Gastroesophageal sphincter (tissue), 4 donors: ENCODE results near the gene REPIN1. TPM values are rescaled to one million over a fixed set of nuclear protein-coding genes. Genes with fewer than 3 reads are reported as not detected.
A peak's percentile ranks its signal among the peaks of the same experiment; 100 is the strongest.

Source experiments
- ATAC-seq: fragments of 150-250 bp; one replicate; pipeline ENCODE4 v1.9.1; 2016; ENCODE audit warnings: mild to moderate bottlenecking, moderate library complexity
- H3K27ac ChIP-seq, 4 donors: fragments of 200-600 bp; sonication (generic) in 3 of 4; 1 replicate in 3 of 4; 2 replicates in 1 of 4; pipeline ENCODE4 v1.5.1; 2016 to 2019
- H3K27me3 ChIP-seq: fragments of 200-600 bp; sonication (generic); one replicate; pipeline ENCODE4 v1.5.1; 2019
- H3K36me3 ChIP-seq, 2 donors: fragments of 200-600 bp; sonication (generic); one replicate each; pipeline ENCODE4 v1.5.1; 2019; ENCODE audit warnings: control low read depth in 1 of 2
- H3K4me1 ChIP-seq, 3 donors: fragments of 200-600 bp; sonication (generic); 1 replicate in 2 of 3; 2 replicates in 1 of 3; pipeline ENCODE4 v1.5.1; 2016 to 2019; ENCODE audit warnings: control low read depth in 2 of 3
- H3K4me3 ChIP-seq, 2 donors: fragments of 200-600 bp; sonication (generic); one replicate each; pipeline ENCODE4 v1.5.1; 2019; ENCODE audit warnings: mild to moderate bottlenecking in 1 of 2, moderate library complexity in 1 of 2
- H3K9me3 ChIP-seq, 3 donors: fragments of 200-600 bp; sonication (generic); one replicate each; pipeline ENCODE4 v1.5.1; 2017 to 2019; ENCODE audit warnings: control low read depth in 2 of 3
- CTCF ChIP-seq, 4 experiments: fragments of 200-600 bp in 2 of 4; fragments of 450-650 bp in 2 of 4; sonication (generic) in 1 of 4; IDR thresholded peaks; one replicate each; pipeline ENCODE4 v1.5.1; 2017 to 2019; ENCODE audit warnings: antibody characterized with exemption in 4 of 4, mild to moderate bottlenecking in 2 of 4, moderate library complexity in 2 of 4
- EP300 ChIP-seq: sonication (generic); formaldehyde crosslinking; IDR thresholded peaks from one replicate; pipeline ENCODE4 v1.6.1; 2017; ENCODE audit warnings: antibody characterized with exemption, mild to moderate bottlenecking
- POLR2A ChIP-seq, 2 donors: fragments of 450-650 bp; IDR thresholded peaks; one replicate each; pipeline ENCODE4 v1.6.1; 2017; ENCODE audit warnings: antibody characterized with exemption in 2 of 2, mild to moderate bottlenecking in 2 of 2, moderate library complexity in 1 of 2
- POLR2AphosphoS5 ChIP-seq: sonication (generic); formaldehyde crosslinking; IDR thresholded peaks from one replicate; pipeline ENCODE4 v1.6.1; 2017; ENCODE audit warnings: antibody characterized with exemption
- WGBS, 2 donors: methylation state at CpG; one replicate each; pipeline ENCODE4 v1.1.5; 2018; ENCODE audit warnings: low coverage in 1 of 2; 5-methylcytosine and 5-hydroxymethylcytosine counted together
- total RNA-seq, 4 donors: library from RNA; depleted of rRNA; stranded (reverse); fragments of >200 nt; gene quantifications; one replicate each; pipeline ENCODE4 v1.1.0, GENCODE V29; 2016

Gene REPIN1
- total RNA-seq, 4 donors from 2014 or later, result 72.7 to 132 (median 102) TPM

GRCh38 chr7:150397346-150398107, 28.9 kb downstream of the REPIN1 start:
- no CpG with 5 or more reads among the region's 91 CpGs for WGBS, 2 donors
- peaks cover 0 to 38% of the 10 kb centered on the region in 2 donors for H3K36me3 ChIP-seq
- H3K4me1 ChIP-seq, result peaks cover 0 to 5% (median 0%) of the 10 kb centered on the region in 3 donors
- H3K4me3 ChIP-seq, result no peak overlapping the region
- no peaks in the 10 kb centered on the region for H3K9me3 ChIP-seq
- H3K27me3 ChIP-seq, result no peaks in the 10 kb centered on the region
- ATAC-seq, result peak; percentile 16
- TF ChIP-seq EP300 (no peak), POLR2AphosphoS5 (no peak), CTCF (IDR thresholded peaks at IDR 0.05) (no peak), POLR2A (IDR thresholded peaks at IDR 0.05) (no peak)
- H3K27ac ChIP-seq, result no peak overlapping the region

GRCh38 chr7:150398108-150398964, 29.7 kb downstream of the REPIN1 start:
- 84 to 85% methylated on average over 4 to 8 of the region's 27 CpGs for WGBS, 2 donors
- no peak for TF ChIP-seq POLR2AphosphoS5
- TF ChIP-seq CTCF (IDR thresholded peaks at IDR 0.05), result no peak
- no peak for TF ChIP-seq POLR2A (IDR thresholded peaks at IDR 0.05)
- no peak for TF ChIP-seq EP300
- Histone ChIP-seq H3K9me3 (no peaks in the 10 kb centered on the region), H3K27ac (no peak overlapping the region), H3K27me3 (no peaks in the 10 kb centered on the region), H3K4me1 (peaks cover 0 to 10% (median 0%) of the 10 kb centered on the region in 3 donors), H3K36me3 (peaks cover 0 to 38% of the 10 kb centered on the region in 2 donors), H3K4me3 (no peak overlapping the region)
- ATAC-seq, result no peak

- no peaks in the 10 kb centered on the region for H3K9me3 ChIP-seq
- H3K27ac ChIP-seq, result no peak overlapping the region
- H3K4me3 ChIP-seq, result no peak overlapping the region
- WGBS, 2 donors, result no CpG with 5 or more reads among the region's 2 CpGs
- TF ChIP-seq POLR2A (IDR thresholded peaks at IDR 0.05), result no peak
- no peak for TF ChIP-seq POLR2AphosphoS5
- TF ChIP-seq EP300, result no peak
- no peak for TF ChIP-seq CTCF (IDR thresholded peaks at IDR 0.05)
- ATAC-seq, result no peak
- peaks cover 0 to 16% (median 4%) of the 10 kb centered on the region in 3 donors for H3K4me1 ChIP-seq
- H3K36me3 ChIP-seq, result peaks cover 0 to 38% of the 10 kb centered on the region in 2 donors
- H3K27me3 ChIP-seq, result no peaks in the 10 kb centered on the region
Observed at GRCh38 chr7:150398965-150399320, 30.3 kb downstream of the REPIN1 start.

GRCh38 chr7:150399421-150400007, 30.9 kb downstream of the REPIN1 start:
- 70 to 82% methylated on average over 2 to 9 of the region's 15 CpGs for WGBS, 2 donors
- TF ChIP-seq CTCF (IDR thresholded peaks at IDR 0.05) (no peak), POLR2A (IDR thresholded peaks at IDR 0.05) (no peak), POLR2AphosphoS5 (no peak), EP300 (no peak)
- peaks cover 0 to 21% (median 7%) of the 10 kb centered on the region in 3 donors for H3K4me1 ChIP-seq
- no peaks in the 10 kb centered on the region for H3K9me3 ChIP-seq
- peaks cover 0 to 38% of the 10 kb centered on the region in 2 donors for H3K36me3 ChIP-seq
- H3K4me3 ChIP-seq, result no peak overlapping the region
- no peak overlapping the region for H3K27ac ChIP-seq
- no peak for ATAC-seq
- no peaks in the 10 kb centered on the region for H3K27me3 ChIP-seq
